Astrocyte (in vitro differentiated cells and primary cell): Measurements from ENCODE around the gene CCR6.

Source experiments
- EZH2 ChIP-seq: IDR thresholded peaks from 2 replicates; pipeline ENCODE4 v1.6.1; 2012; ENCODE audit warnings: mild to moderate bottlenecking, low read length, inconsistent platforms; ENCODE audit not compliant: insufficient read depth
- TF ChIP-seq, protein P1 (sequence below): IDR thresholded peaks from 2 replicates; pipeline ENCODE4 v1.5.1; 2011; ENCODE audit warnings: low read depth, mild to moderate bottlenecking, inconsistent platforms, low read length, moderate library complexity; ENCODE audit not compliant: insufficient read depth

DNA sequence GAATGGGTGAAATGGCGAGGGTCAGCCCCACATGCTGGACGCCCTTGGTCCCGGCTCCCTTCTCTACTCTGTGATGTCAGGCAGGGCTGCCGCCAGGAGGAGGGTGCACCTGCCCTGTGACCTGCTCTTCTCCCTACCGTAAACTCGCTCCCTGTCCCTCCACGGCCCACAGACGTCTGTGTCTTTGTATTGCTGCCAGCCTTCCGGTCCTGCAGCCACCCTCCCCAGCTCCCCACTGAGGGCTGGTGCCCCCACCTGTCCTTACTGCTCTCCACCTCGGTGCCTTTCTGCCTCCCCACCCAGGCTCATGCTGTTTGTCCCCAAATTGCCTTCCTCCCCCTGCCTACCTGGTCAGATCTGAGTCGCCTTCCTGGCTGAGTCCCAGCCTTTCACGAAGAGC, 4.1 kb upstream of the CCR6 start:
- TF ChIP-seq, protein P1, sequence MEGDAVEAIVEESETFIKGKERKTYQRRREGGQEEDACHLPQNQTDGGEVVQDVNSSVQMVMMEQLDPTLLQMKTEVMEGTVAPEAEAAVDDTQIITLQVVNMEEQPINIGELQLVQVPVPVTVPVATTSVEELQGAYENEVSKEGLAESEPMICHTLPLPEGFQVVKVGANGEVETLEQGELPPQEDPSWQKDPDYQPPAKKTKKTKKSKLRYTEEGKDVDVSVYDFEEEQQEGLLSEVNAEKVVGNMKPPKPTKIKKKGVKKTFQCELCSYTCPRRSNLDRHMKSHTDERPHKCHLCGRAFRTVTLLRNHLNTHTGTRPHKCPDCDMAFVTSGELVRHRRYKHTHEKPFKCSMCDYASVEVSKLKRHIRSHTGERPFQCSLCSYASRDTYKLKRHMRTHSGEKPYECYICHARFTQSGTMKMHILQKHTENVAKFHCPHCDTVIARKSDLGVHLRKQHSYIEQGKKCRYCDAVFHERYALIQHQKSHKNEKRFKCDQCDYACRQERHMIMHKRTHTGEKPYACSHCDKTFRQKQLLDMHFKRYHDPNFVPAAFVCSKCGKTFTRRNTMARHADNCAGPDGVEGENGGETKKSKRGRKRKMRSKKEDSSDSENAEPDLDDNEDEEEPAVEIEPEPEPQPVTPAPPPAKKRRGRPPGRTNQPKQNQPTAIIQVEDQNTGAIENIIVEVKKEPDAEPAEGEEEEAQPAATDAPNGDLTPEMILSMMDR, result no peak
- no peak for TF ChIP-seq EZH2
